Large intestine (tissue), 3 donors: Measurements from ENCODE around the gene SLC6A20. TPM values are rescaled to one million over a fixed set of nuclear protein-coding genes. Genes with fewer than 3 reads are reported as not detected.

Experiments used
- DNase-seq, 2 donors: peaks; one replicate each; pipeline versions ENCODE4 v3.0.0 to v3.0.0-alpha.2; 2013
- H3K27ac ChIP-seq: one replicate; pipeline ENCODE4 v1.5.1; 2013; ENCODE audit warnings: low read length
- H3K27me3 ChIP-seq: 2 replicates; pipeline ENCODE4 v1.6.1; 2013; ENCODE audit warnings: low read length; ENCODE audit not compliant: control insufficient read depth, insufficient read depth
- H3K36me3 ChIP-seq: 2 replicates; pipeline ENCODE4 v1.6.1; 2013; ENCODE audit warnings: low read length; ENCODE audit not compliant: control insufficient read depth, insufficient read depth
- H3K4me1 ChIP-seq: one replicate; pipeline ENCODE4 v1.6.1; 2013; ENCODE audit warnings: low read length; ENCODE audit not compliant: control insufficient read depth, insufficient read depth
- H3K4me3 ChIP-seq: one replicate; pipeline ENCODE4 v1.5.1; 2013; ENCODE audit warnings: low read length
- H3K9me3 ChIP-seq: one replicate; pipeline ENCODE4 v1.6.1; 2013; ENCODE audit warnings: mild to moderate bottlenecking, low read depth, low read length, moderate library complexity; ENCODE audit not compliant: control insufficient read depth
- WGBS: methylation state at CpG from one replicate; pipeline ENCODE4 v1.1.5; 2013; ENCODE audit warnings: low lambda C conversion rate; ENCODE audit not compliant: insufficient coverage; 5-methylcytosine and 5-hydroxymethylcytosine counted together
- polyA plus RNA-seq: library from polyadenylated mRNA; unstranded; fragments of 120-200 nt; gene quantifications from one replicate; pipeline ENCODE4 v1.2.1, GENCODE V29; 2013

Gene SLC6A20
- polyA plus RNA-seq, 1 donor, result 57.4 TPM

- H3K4me1 ChIP-seq, result peaks cover 6% of the 10 kb centered on the region
- no peak overlapping the region for H3K27ac ChIP-seq
- WGBS, result no CpG with 5 or more reads among the region's 5 CpGs
- no peak for DNase-seq
- no peaks in the 10 kb centered on the region for H3K27me3 ChIP-seq
- no peak overlapping the region for H3K4me3 ChIP-seq
- H3K36me3 ChIP-seq, result no peaks in the 10 kb centered on the region
- H3K9me3 ChIP-seq, result no peaks in the 10 kb centered on the region
These were observed 7.1 kb upstream of the SLC6A20 start for GRCh38 chr3:45803252-45803935.

- 100% methylated on average over 2 of the region's 9 CpGs for WGBS
- Histone ChIP-seq H3K4me1 (peaks cover 6% of the 10 kb centered on the region), H3K9me3 (no peaks in the 10 kb centered on the region), H3K36me3 (no peaks in the 10 kb centered on the region), H3K4me3 (no peak overlapping the region), H3K27ac (no peak overlapping the region), H3K27me3 (peaks cover 2% of the 10 kb centered on the region)
- DNase-seq, result no peak
These were observed 5.8 kb upstream of the SLC6A20 start for GRCh38 chr3:45802146-45802545.

- 20% methylated on average over 1 of the region's 4 CpGs for WGBS
- H3K27ac ChIP-seq, result no peak overlapping the region
- H3K36me3 ChIP-seq, result no peaks in the 10 kb centered on the region
- peaks cover 6% of the 10 kb centered on the region for H3K4me1 ChIP-seq
- no peak overlapping the region for H3K4me3 ChIP-seq
- H3K9me3 ChIP-seq, result peaks cover 5% of the 10 kb centered on the region
- DNase-seq, result no peak
- H3K27me3 ChIP-seq, result peaks cover 14% of the 10 kb centered on the region
These were observed 4.3 kb upstream of the SLC6A20 start for GRCh38 chr3:45800611-45801010.

DNA sequence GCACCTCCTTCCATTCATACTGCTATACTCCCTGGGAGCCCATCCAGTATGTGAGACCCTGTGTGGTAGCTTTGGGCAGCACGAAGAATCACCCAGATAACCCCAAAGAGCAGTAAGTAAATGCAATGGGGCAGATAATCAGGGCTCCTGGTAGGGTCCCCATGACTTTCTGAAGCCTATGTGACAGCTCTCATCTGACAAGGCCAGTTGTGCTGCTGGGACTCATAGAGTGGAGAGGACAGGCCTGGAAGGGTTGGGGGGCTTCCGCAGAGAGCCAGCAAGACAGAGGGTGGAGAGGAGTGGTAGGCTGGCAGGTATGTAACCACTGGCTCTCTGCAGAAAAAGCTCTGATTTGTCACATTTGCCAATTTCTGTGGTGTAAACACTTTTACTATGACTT, 3.2 kb upstream of the SLC6A20 start:
- no peak for DNase-seq
- H3K9me3 ChIP-seq, result peaks cover 5% of the 10 kb centered on the region
- H3K4me1 ChIP-seq, result peaks cover 6% of the 10 kb centered on the region
- no peaks in the 10 kb centered on the region for H3K36me3 ChIP-seq
- no peak overlapping the region for H3K27ac ChIP-seq
- no CpG with 5 or more reads among the region's 2 CpGs for WGBS
- H3K4me3 ChIP-seq, result no peak overlapping the region
- H3K27me3 ChIP-seq, result peaks cover 14% of the 10 kb centered on the region

DNA sequence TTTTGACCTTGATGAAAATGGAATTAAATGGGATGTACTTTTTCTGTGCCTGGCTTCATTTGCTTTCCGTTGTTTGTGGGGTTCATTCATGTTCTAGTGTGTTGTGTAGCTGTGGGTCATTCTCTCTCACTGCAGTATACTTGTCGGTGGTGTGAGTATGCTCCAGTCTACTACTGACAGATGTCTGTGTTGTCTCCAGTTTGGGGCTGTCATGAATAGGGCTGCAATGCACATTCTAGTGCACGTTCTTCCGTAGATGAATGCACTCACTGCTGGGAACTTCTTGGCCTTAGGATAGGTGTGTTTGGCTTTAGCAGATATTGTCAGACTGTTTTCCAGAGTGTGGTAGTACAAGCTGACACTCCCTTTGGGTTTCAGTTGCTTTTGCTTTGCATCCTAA, 1.7 kb upstream of the SLC6A20 start:
- Histone ChIP-seq H3K36me3 (no peaks in the 10 kb centered on the region), H3K4me1 (peaks cover 13% of the 10 kb centered on the region), H3K27ac (no peak overlapping the region), H3K27me3 (peaks cover 14% of the 10 kb centered on the region), H3K4me3 (no peak overlapping the region), H3K9me3 (peaks cover 5% of the 10 kb centered on the region)
- WGBS, result no CpG with 5 or more reads among the region's 4 CpGs
- DNase-seq, result no peak

- Histone ChIP-seq H3K27me3 (peaks cover 14% of the 10 kb centered on the region), H3K4me1 (peaks cover 21% of the 10 kb centered on the region), H3K27ac (peak overlapping the region; percentile 34), H3K9me3 (peaks cover 5% of the 10 kb centered on the region), H3K4me3 (peak overlapping the region; percentile 93), H3K36me3 (no peaks in the 10 kb centered on the region)
- DNase-seq, result no peak
- WGBS, result 58% methylated on average over 2 of the region's 13 CpGs
These were observed 734 bp upstream of the SLC6A20 start for GRCh38 chr3:45796902-45797637.

GRCh38 chr3:45795509-45795881, 841 bp downstream of the SLC6A20 start:
- peak overlapping the region; percentile 87 for H3K27ac ChIP-seq
- H3K4me1 ChIP-seq, result peaks cover 17% of the 10 kb centered on the region
- WGBS, result 29% methylated on average over 3 of the region's 14 CpGs
- H3K36me3 ChIP-seq, result no peaks in the 10 kb centered on the region
- peaks cover 14% of the 10 kb centered on the region for H3K27me3 ChIP-seq
- peak overlapping the region; percentile 93 for H3K4me3 ChIP-seq
- peaks cover 5% of the 10 kb centered on the region for H3K9me3 ChIP-seq
- peak in 1 of 2 donors; percentile 67 for DNase-seq

DNA sequence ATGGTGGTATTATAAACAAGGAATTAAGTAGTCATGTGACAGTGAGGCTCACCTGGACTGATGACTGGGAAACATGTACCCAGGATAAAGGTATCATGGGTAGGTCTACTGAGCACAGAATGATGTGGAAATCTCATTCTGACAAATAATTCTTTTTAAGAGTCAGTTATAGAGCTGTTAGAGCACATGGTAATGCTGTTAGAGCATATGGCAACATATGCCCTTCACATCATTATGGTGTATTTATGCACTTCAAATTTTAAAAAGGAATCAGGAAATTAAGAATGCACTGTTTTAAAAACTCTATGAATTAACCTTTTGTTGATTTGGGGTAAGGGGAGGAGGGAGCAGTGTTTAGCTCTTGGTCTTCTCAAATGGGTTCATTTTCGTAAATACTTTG, 1.7 kb downstream of the SLC6A20 start:
- Histone ChIP-seq H3K27me3 (peaks cover 14% of the 10 kb centered on the region), H3K36me3 (no peaks in the 10 kb centered on the region), H3K4me3 (peak overlapping the region; percentile 93), H3K9me3 (peaks cover 5% of the 10 kb centered on the region), H3K27ac (peak overlapping the region; percentile 87), H3K4me1 (peaks cover 15% of the 10 kb centered on the region)
- WGBS, result 100% methylated on average over 1 of the region's 1 CpG
- peak in 1 of 2 donors; percentile 69 for DNase-seq

- Histone ChIP-seq H3K27ac (peak overlapping the region; percentile 87), H3K36me3 (no peaks in the 10 kb centered on the region), H3K9me3 (peaks cover 5% of the 10 kb centered on the region), H3K4me3 (no peak overlapping the region), H3K27me3 (peaks cover 14% of the 10 kb centered on the region), H3K4me1 (peaks cover 15% of the 10 kb centered on the region)
- WGBS, result no CpG with 5 or more reads among the region's 5 CpGs
- DNase-seq, result no peak
These were observed 2.2 kb downstream of the SLC6A20 start for GRCh38 chr3:45794177-45794560.

DNA sequence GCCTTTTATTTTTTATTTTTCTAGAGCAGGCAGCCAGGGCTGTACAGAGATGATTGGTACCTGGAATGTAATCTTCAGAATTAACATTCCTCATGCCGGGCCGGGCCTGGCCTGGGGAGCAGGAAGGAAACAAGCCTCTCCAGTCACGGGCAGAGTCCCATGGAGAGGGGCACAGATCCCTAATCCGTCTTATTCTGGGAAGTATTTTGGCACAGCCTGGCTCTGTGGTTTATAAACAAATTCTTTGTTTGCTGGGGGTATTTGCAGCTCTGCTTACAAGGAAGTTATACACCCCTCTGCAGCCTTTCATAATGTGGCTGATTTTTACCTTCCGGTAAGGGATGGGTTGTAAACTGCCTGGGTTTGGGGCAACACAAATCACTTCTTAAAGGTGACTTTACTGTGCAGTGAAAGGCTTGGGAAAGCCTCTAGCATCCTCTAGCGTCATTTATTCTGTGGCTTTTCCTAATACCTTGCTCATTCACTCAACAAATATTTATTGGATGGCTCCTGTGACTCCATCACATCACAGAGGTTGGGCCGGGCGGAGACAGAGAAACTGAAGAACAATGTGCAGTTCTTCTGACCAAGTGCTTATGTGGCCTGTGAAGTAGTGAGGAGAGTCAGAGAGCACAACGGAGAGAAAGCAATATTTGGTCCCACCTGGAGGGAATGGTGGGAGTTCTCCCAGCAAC, 2.7 kb downstream of the SLC6A20 start:
- Histone ChIP-seq H3K4me3 (peak overlapping the region; percentile 3), H3K36me3 (no peaks in the 10 kb centered on the region), H3K9me3 (peaks cover 5% of the 10 kb centered on the region), H3K4me1 (peaks cover 15% of the 10 kb centered on the region), H3K27me3 (peaks cover 14% of the 10 kb centered on the region), H3K27ac (peak overlapping the region; percentile 87)
- WGBS, result no CpG with 5 or more reads among the region's 9 CpGs
- DNase-seq, result no peak
